Stimulated activated CD4-positive, alpha-beta T cell treated with anti-CD3 and anti-CD28 coated beads, Interleukin-4, amount 100 ng/mL, for 48 hours (primary cell): Measurements from ENCODE around the gene RADIL.

ENCODE experiments used
- DNase-seq, 2 donors: peaks; one replicate each; pipeline ENCODE4 v3.0.0-alpha.2; 2020; ENCODE audit warnings: low read depth in 2 of 2

The RADIL gene

GRCh38 chr7:4883033-4883371 lies 514 bp downstream of the RADIL start:
- DNase-seq = no peak

DNA sequence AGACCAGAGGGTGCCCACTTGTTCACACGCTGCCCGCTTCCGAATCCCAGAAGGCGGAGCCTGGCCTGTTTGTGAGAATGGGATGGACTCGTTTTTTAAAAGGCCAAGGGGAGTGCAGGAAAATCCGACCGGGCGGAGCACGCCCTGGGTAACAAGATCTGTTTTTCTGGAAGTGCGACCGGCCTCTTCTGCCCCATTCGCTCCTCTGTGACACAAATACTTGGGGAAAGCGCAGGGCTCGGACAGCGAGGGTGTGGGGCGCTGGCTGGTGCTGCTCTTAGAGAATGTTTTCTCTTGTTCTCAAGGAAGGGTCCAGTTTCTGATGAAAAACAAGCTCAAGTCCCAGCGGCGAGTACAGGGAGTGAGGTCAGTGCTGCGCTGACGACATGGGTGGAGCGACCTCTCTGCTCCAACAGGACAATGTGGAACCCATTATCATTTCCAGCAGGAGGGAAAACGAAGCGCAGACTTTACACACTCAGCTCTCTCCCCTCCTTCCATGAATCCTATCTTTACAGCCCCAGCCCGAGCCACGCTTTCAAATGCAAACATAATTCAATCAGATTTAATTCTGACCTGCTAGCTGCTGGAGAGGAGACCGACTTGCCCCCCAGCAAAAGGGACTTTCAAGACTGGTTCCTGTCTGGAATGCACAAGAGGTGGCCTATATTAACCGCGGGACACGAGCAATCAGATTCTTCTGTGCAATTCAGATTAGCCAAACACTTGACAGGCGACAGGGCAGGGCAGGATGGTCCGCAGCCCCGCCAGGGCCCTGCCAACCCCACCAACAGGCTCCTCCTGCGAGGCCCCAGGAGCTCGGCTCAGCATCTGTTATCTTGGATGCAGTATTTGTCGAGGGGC lies 1.1 kb downstream of the RADIL start:
- no peak for DNase-seq

DNA sequence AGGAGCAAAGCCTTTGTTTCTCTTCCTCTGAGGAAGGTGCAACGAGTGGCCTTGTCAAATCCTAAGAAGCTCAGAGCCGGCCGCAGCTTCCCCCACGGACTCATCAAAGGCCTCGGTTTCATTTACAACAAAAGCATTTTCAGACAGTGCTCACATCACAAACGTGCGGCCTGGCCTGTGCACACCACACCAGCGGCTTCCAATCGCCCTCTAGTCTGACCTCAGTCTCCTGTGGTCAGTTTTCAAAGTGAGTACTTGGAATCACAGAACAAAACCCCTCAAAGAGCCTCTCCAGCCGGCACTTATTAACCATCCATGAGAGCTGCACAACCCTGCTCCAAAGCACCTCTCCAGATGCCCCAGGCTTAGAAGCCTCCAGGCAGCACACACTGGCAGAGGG lies 3.3 kb downstream of the RADIL start:
- DNase-seq = no peak

DNA sequence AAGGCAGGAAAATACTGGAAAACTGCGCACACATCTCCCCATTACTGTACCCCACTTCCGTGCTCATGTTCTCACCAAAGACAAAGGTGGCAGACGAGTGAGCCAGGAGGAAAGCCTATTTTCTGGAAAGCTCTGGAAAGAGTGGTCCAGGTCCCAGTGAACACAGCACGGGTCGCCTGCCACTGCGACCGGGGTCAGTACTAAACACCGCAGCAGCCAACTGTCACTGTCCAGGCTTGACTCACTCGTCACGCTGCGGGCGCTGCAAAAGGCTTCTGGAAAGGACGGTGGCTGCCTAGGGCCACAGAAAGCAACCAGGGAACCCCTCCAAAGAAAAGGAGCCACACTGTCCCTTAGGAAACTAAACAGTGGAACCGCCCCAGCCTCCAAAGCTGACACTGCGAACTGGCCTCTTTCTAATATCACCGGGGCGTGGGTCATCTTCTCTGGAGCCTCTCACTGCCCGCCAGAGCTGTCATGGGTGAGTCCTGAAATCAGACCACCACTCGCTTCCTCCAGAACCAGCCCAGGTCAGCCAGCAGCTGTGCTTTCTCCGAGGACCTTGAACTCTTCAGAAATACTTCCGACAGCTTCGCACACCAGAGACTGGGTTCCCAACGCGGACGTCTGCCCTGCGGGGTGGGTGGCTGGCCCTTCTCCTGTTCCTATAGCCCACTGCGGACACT lies 4.0 kb downstream of the RADIL start:
- no peak for DNase-seq

GRCh38 chr7:4878336-4879335 lies 4.9 kb downstream of the RADIL start:
- DNase-seq = no peak

DNA sequence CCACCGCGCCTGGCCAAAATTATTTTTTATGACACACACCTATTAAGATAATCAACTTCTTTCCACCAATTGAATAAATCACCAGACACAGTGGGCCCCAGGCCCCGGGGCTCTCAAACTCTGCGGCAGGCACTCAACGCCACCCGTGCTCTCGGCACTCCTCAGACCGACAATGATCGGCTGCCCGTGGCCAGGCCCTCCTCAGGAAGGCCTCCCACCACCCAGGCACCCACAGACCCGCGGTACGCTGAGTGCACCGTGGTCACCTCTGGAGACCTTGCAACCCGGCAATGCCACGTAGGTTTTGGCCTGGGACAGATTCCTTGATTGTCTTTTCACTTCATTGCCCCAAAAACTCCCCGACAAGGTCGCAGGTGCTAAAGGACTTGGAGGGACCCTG lies 6.9 kb downstream of the RADIL start:
- DNase-seq = no peak

DNA sequence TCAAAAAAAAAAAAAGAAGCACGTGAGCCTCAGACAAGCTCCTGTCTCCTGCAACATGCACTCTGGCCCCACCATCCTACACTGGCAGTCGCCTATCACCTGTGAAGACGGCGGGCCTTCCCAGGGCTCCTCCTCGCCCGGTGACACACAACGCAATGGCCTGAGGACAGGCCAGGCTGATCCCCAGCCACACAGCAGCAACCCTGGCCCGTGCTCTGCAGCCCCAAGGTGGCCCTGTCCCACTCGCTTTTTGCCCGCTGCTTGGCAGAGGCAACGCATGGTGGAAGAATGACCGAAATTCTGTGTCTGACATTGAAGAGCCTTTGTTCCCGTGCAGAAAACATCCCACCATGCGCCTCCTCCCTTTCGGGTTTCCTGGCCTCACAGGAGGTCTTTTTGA lies 8.1 kb downstream of the RADIL start:
- DNase-seq = no peak

DNA sequence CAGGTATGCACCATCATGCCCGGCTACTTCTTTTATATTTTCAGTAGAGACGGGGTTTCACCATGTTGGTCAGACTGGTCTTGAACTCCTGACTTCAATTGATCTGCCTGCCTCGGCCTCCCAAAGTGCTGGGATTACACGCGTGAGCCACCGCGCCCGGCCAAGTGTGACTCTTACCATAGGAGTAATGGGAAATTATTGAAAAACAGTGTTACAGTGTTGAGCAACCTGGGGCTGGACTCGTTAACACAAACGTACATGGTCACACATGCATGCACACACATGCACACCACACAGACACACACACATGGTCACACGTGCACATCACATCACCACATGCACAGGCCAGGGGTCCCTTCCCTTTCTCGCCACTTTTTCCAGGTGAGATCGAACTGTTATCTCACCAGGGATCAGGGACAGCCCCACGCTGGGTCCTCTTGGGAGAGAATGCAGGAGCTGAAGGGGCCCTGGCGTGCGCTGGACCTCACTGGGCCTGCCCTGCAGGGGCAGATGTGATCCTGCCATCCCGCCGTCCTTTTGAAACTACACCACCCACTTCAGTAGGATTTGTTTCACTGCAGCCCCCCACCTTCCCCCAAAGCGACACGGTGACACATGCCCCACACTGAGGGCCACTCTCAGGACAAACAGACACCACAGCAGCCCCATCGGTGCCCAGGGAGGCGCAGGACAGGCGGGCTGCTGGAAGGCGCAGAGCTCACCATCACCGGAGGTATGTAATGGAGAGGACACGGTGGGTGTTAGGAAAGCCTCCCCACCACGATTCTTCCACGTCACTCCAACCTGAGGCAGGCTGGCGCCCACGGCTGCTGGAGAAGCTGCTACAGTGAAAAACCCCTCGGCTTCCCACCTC lies 10.2 kb downstream of the RADIL start:
- no peak for DNase-seq

DNA sequence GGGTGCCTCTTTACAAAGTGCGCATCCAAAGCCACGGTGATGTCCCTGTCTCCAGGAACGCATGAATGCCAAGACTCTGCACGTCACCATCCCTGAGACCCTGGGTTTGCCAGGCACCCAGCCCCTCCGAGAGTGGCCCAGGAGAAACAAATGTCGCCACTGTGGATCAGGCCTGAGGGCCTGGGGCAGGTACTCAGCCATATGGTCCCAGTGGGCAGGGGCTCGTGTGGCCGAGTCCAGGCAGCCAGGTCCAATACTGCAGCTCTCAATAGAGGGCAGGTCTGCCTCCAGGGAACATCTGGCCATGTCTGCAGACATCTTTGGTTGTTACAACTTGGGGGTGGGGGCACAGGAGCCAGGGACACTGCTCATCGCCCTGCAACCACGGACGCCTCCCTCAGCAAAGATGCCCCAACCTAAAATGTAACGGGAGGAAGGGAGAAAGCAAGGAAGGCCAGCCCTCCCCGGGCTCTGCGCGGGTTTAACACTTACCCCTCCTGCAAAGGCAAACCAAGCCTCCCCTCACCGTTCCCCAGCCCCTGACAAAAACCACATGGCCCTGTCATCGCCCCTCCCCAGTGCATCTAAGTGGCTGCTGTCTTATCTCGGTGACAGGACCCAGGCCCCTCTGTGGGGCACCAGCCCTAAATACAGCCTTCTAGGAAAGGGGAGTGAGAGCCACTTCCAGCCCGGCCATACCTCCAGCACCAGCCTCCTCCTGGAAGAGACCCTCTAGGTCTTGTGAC lies 11.4 kb downstream of the RADIL start:
- DNase-seq = no peak

- no peak for DNase-seq
Measured at GRCh38 chr7:4871056-4871680, 12.3 kb downstream of the RADIL start.

DNA sequence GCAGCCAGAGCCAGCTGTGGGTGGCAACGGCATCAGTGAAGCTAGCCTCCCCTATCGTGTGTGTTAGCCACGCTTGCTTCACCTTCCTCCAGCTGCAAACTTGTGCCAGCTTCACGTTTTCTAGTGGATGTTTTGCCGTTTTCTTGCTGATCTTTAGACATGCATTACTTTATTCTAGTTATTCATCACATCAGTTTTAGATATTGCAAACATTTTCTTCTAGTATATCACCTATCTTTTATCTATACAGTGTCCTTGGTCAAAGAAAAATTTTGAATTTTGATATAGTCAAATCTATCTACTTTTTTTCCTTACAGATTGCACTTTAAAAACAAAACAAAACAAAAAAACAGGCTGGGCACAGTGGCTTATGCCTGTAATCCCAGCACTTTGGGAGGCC lies 15.0 kb downstream of the RADIL start:
- no peak for DNase-seq

GRCh38 chr7:4866528-4867496 lies 16.7 kb downstream of the RADIL start:
- DNase-seq = no peak

- DNase-seq = no peak
Measured at GRCh38 chr7:4862156-4862555, 21.4 kb downstream of the RADIL start.

DNA sequence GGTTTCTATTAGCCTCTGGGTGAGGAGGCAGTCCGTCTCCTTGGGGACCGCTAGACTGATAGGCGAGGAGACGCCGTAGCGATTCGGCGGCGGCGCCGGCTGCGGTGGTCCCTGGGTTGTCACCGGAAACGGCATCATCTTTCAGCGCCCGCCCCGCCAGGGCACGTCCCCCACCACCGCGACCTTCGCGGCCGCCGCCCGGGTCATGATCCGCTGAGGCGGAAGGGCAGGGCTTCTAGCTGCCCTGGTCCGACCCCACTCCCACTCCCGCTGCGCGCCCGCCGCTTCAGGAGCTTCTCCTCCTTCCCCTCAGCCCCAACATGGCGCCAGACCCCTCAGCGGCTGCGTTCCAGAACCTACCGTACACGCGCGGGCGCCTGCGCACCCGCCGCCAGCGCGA lies 21.8 kb downstream of the RADIL start, which contains the start of gene PAPOLB:
TSS of gene PAPOLB (minus strand) at position 358 of the 400 bp plus-strand sequence. CDS start at position 138, 220 bp downstream.
- DNase-seq = no peak

- DNase-seq = no peak
Measured at GRCh38 chr7:4861227-4861626, 22.3 kb downstream of the RADIL start.

DNA sequence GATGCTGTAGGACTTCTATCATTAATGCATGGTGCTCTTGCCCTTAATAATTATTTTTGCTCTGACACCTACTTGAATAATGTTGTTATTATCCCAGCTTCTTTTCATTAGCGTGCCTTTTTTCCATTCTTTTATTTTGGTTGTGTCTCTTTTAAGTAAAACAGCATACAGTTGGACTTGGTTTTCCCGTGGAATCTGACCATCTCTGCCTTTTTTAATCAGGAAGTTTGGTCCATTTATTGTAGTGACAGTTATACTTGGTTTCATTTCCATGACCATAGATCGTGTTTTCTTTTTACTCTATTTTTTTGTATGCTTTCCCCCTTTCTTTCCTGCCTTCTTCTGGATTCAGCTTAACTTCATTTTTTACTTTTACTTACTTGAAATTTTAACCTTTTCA lies 26.3 kb downstream of the RADIL start:
- DNase-seq = no peak

DNA sequence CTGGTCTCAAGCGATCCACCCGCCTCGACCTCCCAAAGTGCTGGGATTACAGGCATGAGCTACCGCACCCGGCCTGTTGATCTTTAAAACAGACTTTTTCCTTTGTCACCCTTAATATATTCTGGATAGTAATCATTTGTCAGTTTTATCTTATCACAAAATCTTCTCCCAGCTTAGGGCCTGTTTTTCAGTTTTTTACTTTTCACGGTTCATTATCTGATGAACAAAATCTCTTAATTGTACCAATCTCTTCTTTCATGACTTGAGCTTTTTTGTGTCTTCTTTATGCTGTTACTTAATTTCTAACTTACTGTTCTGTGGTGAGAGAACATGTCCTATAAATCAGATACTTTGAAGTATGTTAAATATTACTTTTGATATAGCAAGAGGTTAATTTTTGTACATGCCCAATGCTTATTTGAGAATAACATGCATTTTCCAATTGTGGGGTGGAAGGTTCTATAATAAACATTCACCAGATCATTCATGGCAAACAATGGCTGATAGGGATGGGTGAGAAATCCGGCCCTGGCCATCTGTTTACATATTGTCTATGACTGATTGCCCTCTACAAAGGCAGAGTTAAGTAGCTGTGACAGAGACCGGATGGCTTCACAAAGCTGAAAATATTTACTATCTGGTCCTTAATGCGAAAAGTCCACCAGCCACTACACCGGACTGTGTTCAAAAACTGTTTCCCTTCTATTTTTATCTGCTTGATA lies 27.0 kb downstream of the RADIL start:
- DNase-seq = no peak

GRCh38 chr7:4854916-4855315 lies 28.6 kb downstream of the RADIL start:
- no peak for DNase-seq
